Stimulated activated CD8-positive, alpha-beta memory T cell treated with anti-CD3 and anti-CD28 coated beads, Interleukin-2, amount 100 ng/mL, for 48 hours (primary cell): ENCODE data around the gene OST4.
"Not testable (repeated sequence)": the region's sequence is repeated elsewhere in the genome, so short reads cannot be mapped to it uniquely, and the experiment has no call there.

Source experiments
- DNase-seq, 2 donors: peaks; one replicate each; pipeline ENCODE4 v3.0.0-alpha.2; 2020; ENCODE audit warnings: low read depth in 2 of 2

OST4 gene

DNA sequence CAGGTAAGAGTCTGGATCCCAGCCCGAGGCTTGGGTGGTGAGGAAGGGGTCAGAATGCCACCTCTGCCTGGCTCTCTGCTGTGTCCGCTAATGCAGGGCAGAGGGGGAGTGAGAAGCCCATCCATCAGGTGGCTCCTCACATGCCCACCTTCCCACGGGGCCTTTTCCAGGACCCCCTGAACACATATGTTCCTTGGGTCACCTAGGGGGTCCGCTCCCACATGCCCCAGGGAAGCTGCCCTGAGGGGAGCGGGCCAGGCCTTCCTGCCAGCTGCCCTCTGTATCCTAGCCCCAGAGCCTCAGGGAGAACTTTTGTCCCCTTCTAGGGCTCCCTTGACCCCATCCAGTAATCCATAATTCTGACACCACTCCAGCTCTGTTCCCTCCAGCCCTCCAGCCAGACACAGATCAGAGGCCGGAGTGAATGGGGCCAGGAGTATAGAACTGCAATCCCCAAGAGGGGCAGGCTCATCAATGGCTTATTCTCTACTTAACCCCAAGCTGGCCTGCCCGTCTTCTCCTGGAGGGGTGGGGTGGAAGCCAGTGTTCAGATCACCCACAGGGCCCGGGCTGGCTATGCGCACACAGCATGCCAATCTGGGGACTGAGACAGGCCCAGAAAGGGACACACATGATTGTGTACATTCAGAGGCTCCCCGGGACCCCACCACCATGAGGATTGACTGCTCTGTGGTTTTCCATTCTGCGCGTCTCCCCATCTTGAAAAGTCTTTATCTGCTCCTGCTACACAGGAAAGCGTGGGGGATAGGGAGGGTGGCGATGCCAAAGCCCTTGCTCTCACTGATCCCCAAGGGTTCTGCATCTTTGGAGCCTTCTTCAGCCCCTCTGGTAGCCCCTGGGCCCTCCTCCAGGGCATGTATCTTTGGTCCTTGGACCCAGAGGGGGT, 8.0 kb upstream of the OST4 start:
- DNase-seq: no peak

DNA sequence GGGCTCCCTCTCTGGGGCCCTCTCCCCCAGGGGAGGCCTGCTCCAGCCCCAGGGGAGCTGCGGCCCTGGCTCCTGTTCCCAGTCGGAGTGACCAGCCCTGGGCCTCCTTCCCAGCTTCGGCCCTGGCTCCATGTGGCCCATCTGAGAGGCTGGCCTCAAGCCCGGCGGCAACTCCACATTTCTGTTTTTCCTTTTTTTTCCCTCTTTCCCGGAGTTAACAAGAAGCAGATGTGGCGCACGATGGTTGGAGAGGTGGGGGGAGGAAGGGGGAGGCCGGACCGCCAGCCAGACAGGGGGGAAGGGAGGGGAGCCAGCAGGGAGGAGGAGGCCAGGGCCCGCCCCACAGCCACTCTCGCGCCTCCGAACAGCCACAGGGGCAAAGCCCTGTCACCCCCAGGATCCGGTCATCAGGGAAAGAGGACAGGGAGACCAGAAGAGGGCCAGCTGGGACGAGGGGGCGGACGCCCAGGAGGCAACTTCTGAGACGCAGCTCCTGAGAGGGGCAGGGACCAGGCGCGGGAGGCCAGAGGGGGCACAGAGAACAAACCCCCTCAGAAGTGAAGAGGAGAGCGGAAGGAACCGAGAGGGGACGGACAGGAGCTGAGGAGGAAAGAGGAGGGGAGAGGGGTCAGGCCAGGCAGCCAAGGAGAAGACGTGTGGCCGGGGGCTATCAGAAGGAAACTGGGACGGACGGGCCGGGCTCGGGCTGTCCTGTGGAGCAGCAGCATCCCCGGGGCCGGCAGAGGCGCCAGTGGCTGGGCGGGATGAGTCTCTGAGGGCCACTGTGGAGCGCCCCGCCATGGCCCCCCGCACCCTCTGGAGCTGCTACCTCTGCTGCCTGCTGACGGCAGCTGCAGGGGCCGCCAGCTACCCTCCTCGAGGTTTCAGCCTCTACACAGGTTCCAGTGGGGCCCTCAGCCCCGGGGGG, 7.1 kb upstream of the OST4 start, which contains the start of gene EMILIN1:
EMILIN1 (plus strand) TSS at position 349 of the 928 bp plus-strand sequence; CDS start at position 800, 451 bp downstream.
- no peak for DNase-seq

DNA sequence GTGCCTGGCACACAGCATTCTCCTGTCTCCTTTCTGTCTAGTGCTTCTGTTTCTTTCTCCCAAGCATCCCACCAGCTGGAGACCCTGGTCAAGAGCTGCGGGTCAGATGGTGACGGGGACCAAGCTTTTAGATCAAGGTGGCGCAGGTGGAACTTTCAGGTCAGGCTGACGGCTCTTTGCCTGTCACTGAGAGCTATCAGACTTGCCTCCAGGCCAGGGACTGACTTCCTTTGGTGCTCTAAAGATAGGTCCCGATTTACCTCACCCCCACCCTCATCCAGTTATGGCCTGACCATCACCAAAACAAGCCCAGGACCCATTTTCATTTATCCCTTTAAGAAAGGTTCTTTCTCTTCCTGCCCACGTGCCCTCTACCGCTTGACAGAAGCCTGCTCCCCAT, 5.8 kb upstream of the OST4 start:
- DNase-seq: no peak

DNA sequence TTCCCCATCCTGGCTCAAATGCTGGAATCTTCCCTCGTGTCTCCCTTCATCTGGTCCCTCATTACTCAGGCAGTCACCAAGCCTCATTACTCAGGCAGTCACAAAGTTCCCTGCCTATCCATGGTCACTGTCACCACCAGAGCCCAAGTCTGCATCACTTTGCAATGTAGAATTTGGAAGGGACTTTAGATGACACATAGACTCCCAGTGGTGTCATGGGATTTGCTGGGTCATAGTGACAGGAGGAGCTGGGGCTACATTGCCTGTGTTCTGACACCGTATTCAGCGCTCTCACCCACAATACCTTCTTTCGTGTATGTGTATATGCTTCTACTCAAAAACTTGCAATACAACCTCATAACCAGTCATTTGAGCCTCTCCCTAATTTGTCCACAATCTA, 4.9 kb upstream of the OST4 start:
- DNase-seq: no peak

DNA sequence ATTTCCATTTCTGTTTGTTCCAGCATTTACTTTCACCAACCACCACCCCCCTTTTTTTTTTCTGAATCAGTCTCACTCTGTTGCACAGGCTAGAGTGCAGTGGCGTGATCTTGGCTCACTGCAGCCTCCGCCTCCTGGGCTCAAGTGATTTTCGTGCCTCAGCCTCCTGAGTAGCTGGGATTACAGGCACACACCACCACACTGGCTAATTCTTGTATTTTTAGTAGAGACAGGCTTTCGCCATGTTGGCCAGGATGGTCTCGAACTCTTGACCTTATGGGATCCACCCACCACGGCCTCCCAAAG, 4.1 kb upstream of the OST4 start:
- DNase-seq: not testable (repeated sequence)

DNA sequence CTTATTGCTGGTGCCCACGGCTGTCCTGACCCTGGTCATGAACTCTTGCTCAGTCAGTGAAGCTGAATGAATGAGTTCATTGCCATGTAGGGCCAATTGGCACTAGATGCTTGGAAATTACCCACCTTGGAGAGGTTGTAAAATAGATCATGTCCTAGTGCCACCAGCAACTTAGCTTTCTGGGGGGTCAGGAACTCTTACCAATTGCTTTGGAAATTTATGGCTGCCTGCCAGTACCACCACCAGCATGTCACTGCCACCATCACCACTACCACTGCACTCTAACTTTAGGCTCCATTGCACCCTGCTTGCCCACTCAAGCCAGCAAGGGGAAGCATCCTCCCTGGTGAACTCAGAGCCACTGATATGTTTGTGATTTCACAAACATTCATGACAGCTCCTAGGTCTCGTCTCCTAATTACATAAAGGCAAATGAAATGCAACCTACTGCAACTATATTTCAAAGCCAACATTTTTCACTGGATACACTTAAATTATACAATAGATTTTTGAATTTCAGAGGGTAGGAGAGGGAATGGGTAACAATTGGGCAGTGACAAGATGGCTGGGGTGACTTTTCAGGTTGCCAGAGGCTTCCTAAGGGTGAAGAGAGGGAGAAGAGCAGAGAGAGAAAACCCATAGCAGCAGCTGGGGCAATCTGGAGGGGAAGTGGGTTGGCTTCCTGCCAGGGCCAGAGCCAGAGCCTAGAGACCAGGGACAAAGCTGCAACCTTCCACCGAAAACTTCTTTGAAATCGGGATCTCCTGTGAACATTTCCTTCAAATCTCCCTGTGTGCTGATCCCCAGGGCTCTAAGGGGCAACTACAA, 3.5 kb upstream of the OST4 start:
- peak in 1 of 2 donors; percentile 21 for DNase-seq

DNA sequence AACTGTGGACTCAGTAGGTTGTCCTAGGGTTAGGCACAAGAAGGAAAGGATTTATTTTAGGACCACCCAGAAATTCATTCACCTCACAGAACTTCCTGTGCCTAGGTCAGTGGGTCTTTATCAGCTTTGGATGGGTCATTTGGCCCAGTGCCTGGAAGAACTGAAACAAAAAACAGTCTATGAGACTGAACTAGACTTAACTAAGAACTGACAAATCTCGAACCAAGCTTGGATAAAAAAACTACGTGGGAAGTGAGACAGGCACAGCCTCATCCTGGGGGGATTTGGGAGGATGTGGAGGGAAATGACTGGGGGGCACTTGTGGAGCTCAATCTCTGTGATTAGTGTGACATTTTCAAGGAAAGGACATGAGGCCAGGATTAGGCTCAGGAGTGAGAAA, 2.3 kb upstream of the OST4 start:
- DNase-seq: no peak

DNA sequence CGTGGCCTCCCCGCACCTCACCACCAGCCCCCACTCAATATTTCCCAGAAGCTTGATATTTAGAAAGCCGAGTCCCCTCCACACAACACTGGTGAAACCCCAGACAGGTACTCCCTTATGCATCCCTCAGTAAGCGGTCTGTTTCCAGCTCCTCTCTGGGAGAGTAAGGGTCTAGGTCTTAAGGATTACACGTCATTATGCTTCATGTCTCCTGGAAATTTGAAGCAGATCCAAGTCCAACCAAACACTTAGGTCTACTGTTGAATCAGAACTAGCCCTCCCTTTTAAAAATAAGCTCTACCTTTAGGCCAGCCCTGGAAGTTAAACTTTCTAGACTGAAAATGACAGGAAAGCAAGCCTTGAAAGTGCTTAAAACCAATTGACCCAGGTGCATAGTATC, 1.5 kb upstream of the OST4 start:
- no peak for DNase-seq

DNA sequence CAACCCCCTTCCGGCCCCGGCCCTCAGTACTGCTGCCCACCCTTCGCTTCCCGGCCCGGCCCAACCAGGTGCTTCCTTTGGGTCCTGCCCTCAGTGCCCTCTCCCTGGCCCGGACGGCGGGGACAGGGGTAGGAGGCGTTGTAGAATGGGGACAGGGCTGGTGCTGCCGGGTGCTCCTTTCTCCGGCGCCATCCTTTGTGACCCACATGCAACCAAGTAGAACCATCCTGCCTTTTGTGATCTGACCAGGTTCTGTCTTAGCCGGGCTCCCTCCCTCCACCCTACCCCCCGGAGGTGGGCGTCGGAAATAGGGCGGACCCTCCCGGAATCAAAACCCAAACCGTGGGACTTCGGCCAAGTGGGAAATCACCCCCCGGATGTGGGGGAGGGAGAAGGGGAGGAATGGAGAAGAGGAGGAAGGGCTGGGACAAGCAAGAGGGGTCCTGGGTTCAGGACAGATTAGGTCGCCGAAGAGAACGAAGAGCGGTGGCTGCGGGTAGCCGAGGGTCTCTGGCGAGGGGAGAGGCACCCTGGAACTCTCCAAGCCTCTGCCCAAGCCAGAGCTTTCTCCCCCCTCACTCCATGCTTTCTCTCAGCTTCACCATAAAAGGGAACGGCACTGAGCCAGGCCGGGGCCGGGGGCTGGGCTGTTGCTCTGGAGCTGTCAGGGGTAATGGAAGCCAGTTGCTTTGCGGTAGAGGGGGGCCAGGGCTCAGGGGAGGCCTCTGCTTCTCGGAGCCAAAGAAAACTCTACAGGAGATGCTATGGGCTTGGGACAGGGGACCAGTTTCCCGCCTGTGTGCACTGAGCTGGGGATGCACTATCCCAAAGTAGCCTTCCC, 756 bp upstream of the OST4 start:
- DNase-seq: peak; percentile 28 to 29

DNA sequence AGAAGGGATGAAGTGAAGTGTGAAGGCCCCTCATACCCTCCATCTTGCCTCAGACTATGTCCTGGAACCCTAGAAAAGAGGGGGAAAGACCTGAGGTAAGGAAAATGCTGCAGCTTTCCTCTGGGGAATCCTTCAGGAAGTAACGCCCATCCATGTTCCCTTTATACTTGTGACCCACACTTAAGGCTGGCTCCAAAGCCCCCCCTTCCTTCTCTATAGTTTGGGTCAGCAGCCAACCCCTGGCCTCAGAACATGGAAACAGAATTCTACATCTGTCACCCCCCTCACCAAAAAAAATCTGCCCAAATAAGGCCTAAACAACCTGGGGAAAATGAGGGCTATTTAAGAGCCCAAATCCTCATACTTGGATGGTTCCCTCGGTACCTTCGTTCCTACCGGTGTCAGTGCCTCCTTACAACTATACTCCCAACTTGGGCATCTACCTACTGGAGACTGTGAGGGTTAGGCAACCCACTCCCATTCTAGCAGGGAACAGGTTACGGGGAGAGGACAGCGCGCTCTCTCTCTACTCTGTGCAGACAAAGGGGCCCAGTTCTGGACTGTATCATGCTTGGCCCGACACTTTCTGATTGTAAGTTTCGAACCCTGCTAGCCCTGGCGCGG, 689 bp downstream of the OST4 start:
- no peak for DNase-seq

DNA sequence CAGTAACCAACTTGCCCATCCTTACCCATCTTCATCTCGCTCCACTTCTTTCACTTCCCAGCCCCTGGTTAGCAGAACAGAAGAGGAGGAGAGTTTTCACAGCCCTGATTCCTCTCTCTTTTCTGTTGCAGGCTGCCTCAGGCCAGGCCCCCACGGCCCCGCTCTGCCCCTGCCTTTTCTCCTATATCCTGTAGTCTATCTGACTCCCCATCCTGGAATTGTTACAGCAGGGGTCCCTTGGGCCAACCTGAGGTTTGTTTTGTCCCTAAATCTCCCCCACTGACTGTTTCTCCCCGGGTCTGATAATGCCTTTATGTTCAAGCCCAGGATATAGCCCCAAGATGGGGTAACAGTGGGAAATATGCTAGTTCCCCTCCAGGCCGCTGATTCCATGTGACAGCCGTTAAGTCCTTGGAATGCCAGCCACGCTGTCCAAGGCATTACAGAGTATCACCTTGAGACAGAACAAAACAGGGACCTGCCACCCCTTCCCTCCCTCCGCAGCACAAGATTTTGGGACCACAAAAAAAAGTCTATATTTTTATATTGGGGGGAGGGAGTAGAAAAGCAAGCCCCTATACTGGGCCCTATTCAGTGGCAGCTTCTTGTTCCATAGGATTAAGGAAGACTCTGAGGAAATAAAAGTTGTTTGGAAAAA, 1.4 kb downstream of the OST4 start:
- DNase-seq: no peak

DNA sequence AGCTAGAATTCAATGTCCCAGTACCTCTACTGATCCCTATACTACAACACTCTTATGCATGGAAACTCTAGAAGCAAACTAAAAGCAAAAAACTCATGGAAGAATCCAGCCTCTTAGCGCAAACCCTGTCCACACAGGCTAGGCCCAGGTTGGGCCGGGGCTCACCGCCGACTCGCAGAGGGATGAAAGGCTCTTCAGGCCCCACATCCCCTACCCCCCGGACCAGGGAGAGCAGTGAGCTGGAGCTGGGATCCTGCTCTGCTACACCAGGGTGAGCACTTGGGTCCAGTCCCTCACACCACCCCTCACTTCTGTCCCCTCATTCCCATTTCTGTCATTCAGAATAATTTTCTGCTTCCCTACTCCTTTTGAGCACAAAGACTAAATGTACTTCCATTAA, 2.0 kb downstream of the OST4 start:
- DNase-seq: no peak

DNA sequence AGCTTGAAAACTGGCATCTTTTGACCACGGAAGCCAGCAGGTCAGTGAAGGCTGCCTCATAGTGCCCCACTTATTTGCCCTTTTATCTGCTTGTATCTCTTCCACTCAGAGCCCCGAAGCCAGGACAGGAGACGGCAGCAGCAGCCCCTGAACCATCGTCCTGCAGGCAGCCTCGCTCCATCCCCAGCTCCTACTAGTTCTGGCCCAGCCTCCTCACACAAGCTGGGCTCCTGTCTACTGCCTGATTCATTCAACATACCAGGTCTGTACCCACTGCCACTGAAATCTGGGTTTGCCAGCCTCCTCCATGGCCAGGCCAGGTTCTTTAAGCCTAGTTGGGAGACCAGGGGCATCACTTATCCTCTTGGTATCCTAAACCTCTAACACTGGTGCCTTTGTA, 4.1 kb downstream of the OST4 start:
- DNase-seq: no peak

DNA sequence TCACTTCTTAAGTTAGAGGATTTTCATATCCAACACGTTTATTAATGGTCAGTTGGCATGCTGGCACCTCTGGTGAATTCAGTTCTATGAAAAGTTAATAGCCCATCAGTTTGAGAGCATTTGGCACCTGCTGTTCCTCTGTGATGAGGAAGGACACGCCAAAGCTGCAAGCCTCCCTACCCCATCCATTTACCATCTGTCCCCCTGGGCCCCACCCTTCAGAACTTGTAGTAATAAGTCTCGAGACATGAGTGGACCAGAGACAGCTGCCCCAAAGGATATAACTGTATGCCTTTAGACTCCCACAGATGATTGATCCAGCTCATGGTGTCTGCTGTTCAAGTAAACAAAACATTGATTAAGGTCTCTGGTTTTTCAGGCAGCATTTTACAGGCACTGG, 6.3 kb downstream of the OST4 start:
- DNase-seq: no peak

DNA sequence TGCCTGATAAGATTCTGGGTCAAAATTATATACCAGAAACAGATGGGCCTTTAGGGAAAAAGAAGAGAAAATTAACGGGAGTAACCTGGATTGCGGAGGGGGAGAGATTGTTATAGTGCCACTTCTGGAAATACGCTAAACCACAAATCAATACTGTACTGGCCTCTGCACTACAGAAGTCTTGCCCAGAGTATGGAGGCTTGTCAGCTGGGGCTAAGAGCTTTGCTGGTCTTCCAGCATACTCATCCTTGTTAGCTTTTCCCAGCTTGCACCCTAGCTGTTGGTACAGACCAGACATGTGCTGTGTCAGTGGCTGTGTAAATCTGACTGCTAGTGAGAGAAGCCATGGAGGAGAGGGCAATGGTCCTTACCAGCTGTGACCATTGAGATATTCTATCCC, 11.1 kb downstream of the OST4 start:
- no peak for DNase-seq

DNA sequence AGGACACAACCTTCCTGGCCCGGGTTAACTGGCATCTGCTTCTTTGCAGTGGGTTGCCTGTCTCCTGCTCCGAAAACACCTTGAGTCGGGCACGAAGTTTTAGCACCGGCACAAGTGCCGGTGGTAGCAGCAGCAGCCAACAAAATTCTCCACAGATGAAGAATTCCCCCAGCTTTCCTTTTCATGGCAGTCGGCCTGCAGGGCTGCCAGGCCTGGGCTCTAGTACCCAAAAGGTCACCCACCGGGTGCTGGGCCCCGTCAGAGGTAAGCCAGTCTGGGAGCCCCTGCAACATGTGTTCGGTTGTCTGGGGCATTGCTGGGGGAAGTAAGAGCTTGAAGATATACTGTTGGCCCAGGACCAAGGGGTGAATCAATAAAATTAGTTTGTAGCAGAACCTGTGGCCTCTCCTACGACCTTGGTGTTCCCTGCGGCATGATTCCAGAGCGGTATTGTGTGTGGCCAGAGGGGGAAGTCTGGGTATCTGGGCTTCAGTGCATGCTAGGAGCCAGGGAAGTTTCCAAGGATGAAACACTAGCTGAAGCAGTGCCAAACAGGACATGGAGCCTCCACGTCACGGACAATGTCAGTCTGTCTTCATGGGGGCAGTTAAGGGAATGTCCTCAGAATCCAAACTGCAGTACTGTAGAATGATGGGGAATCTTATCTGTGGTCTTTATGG, 12.2 kb downstream of the OST4 start:
- no peak for DNase-seq

DNA sequence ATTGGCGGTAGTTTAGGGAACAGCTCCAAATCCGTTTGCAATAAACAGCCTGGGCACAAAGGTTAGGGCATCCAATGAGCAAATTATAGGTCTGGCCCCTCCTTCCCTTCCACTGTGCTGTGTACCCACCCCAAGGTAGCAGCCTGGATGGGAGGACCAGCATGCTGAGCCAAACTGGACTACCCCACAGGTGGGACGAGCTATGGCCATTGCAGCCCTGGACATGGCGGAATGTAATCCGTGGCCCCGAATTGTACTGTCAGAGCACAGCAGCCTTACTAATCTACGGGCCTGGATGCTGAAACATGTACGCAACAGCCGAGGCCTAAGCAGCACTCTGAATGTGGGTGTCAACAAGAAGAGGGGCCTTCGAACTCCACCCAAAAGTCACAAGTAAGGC, 13.2 kb downstream of the OST4 start:
- DNase-seq: no peak

DNA sequence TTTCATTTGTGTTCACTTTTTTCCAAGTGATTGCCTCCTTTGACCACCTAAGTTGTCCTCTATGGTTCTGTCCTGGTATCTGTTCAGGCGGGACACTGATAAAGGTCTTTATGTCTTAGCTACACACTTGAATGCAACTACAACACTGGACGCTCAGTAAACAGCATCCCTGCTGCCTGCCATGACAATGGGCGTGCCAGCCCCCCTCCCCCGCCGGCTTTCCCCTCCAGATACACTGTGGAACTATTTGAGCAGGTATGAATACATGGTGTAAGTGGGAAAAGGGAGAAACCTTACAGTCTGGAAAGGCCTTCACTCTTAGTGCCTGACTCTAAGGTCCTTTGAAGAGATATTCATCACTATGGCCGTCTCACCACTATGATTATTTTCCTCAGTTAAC, 14.3 kb downstream of the OST4 start:
- no peak for DNase-seq

DNA sequence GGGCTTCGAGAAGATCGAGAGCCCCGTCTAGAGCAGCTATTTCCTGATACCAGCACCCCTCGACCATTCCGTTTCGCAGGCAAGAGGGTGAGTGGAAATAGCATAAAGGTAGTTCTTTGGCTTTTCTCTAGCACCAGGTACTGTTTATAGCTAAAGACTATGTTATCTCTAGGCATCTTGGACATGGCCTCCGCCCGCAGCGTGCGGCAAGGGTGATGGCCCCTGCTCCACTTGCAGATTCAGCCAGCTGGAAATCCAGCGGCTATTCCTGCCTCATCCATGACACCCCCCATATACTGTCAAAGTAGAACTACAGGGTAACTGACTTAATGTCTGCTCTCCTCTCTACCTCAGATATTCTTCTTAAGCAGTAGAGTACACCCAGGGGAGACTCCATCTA, 16.7 kb downstream of the OST4 start:
- DNase-seq: no peak

DNA sequence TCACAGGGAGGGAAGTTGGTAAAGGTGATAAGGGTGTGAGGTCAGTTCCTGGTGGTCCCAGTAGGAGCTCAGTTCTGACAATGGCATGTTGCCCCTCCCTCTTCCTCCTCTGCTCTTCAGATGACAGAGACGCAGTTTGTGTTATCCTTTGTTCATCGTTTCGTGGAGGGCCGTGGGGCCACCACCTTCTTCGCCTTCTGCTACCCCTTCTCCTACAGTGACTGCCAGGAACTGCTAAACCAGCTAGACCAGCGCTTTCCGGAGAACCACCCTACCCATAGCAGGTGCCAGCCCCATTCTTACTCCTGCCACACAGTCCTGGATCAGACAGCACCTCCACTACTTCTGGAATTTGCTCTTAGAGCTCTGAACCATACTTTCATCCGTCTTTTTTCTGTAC, 17.7 kb downstream of the OST4 start:
- no peak for DNase-seq
